Measurements from ENCODE around the gene SPRED3.

DNA sequence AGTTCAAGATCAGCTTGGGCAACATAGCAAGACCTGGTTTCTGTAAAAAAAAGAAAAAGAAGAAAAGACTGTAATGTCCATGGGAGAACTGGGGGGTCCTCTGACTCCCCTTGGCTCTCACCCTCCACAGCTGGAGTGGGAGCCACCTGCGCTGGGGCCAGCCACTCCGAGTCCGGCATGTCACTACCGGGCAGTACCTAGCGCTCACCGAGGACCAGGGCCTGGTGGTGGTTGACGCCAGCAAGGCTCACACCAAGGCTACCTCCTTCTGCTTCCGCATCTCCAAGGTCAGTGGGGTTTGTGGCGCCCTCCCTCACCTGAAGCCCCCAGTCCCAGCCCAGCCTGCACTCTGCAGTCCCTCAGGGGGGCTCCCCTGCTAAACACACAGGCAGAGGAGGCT is 59.7 kb downstream of the SPRED3 start:
- TF ChIP-seq, protein P1, sequence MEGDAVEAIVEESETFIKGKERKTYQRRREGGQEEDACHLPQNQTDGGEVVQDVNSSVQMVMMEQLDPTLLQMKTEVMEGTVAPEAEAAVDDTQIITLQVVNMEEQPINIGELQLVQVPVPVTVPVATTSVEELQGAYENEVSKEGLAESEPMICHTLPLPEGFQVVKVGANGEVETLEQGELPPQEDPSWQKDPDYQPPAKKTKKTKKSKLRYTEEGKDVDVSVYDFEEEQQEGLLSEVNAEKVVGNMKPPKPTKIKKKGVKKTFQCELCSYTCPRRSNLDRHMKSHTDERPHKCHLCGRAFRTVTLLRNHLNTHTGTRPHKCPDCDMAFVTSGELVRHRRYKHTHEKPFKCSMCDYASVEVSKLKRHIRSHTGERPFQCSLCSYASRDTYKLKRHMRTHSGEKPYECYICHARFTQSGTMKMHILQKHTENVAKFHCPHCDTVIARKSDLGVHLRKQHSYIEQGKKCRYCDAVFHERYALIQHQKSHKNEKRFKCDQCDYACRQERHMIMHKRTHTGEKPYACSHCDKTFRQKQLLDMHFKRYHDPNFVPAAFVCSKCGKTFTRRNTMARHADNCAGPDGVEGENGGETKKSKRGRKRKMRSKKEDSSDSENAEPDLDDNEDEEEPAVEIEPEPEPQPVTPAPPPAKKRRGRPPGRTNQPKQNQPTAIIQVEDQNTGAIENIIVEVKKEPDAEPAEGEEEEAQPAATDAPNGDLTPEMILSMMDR (IDR thresholded peaks at IDR 0.05): no peak
- TF ChIP-seq EZH2 (IDR thresholded peaks at IDR 0.05; ENCODE audit: borderline replicate concordance, insufficient read depth, low read depth, low read length, poor library complexity, severe bottlenecking): no peak

All from B cell (primary cell).